GM12892 (cell line): ENCODE data around the gene USP35.

ENCODE experiments used
- POLR2A ChIP-seq: IDR thresholded peaks from 2 replicates; pipeline ENCODE4 v1.6.1; 2011; ENCODE audit warnings: low read depth, low read length, control low read depth
- TAF1 ChIP-seq: IDR thresholded peaks from 2 replicates; pipeline ENCODE4 v1.6.1; 2011; ENCODE audit warnings: low read depth, mild to moderate bottlenecking, control low read depth, low read length, borderline replicate concordance

GRCh38 chr11:78214331-78215194 is 25.8 kb downstream of the USP35 start:
- TF ChIP-seq TAF1 = no peak
- TF ChIP-seq POLR2A = no peak
